ENCODE measurements around the gene ZFYVE16.

DNA sequence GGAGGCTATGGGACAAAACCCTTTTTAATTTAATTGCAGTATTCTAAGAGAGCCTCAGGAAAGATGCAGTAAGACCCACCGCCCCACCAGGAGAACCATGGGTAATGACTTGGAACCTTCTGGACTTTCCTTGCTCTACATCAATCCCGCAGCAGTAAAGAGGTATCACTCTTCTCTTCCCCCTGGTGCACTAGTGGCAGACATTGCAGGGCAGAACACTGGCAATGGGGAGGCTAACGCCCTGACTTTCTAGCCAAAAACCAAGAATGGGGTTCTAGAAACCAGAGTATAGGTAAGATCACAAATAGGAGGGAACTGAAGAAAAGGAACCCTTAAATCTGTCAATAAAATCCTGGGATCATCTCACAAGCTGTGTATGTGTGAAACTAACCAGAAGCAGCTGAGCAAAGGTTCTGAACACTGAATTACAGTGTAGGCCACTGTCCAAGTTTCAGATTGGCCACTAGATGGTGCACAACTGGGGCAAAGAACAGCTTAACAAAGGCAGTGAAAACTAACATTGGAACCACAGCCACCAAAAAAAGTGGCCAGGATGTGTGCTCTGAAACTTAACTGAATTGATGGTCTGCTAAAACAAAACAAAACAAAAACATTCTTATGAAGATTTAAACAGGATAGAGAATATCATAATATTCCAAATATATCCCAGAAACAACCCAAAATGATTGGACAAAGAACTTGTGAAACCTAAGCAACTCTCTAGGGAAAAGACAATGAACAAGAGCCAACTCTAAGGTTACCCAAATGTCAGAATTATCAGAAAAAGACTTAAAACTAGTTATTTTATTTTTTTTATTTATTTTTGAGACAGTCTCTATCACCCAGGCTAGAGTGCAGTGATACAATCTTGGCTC is 73.4 kb downstream of the ZFYVE16 start:
- TF ChIP-seq SMC3 (IDR thresholded peaks at IDR 0.05; ENCODE audit: borderline replicate concordance, low read length) (peak; percentile 71), FOXM1 (IDR thresholded peaks at IDR 0.05; ENCODE audit: low read depth, low read length) (no peak), POLR2AphosphoS5 (IDR thresholded peaks at IDR 0.05; ENCODE audit: low read length) (no peak), MYC (IDR thresholded peaks at IDR 0.05; ENCODE audit: insufficient read depth, insufficient read length, insufficient replicate concordance, low read length, severe bottlenecking) (no peak), POLR2A (IDR thresholded peaks at IDR 0.05; ENCODE audit: low read depth, low read length) (no peak), YBX1 (IDR thresholded peaks at IDR 0.05) (no peak), DPF2 (IDR thresholded peaks at IDR 0.05) (no peak), EZH2 (IDR thresholded peaks at IDR 0.05; ENCODE audit: borderline replicate concordance, control insufficient read depth, low read depth, low read length) (no peak)
- TF ChIP-seq, protein P1, sequence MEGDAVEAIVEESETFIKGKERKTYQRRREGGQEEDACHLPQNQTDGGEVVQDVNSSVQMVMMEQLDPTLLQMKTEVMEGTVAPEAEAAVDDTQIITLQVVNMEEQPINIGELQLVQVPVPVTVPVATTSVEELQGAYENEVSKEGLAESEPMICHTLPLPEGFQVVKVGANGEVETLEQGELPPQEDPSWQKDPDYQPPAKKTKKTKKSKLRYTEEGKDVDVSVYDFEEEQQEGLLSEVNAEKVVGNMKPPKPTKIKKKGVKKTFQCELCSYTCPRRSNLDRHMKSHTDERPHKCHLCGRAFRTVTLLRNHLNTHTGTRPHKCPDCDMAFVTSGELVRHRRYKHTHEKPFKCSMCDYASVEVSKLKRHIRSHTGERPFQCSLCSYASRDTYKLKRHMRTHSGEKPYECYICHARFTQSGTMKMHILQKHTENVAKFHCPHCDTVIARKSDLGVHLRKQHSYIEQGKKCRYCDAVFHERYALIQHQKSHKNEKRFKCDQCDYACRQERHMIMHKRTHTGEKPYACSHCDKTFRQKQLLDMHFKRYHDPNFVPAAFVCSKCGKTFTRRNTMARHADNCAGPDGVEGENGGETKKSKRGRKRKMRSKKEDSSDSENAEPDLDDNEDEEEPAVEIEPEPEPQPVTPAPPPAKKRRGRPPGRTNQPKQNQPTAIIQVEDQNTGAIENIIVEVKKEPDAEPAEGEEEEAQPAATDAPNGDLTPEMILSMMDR (IDR thresholded peaks at IDR 0.05 in 2 of 3, conservative IDR thresholded peaks at IDR 0.05 in 1 of 3; ENCODE audit: control insufficient read depth in 2 of 3, extremely low read depth in 1 of 3, insufficient read depth in 1 of 3, low read depth in 3 of 3, low read length in 3 of 3), result peak; percentile 69 to 86 (median 85)
- TF ChIP-seq, protein P2, sequence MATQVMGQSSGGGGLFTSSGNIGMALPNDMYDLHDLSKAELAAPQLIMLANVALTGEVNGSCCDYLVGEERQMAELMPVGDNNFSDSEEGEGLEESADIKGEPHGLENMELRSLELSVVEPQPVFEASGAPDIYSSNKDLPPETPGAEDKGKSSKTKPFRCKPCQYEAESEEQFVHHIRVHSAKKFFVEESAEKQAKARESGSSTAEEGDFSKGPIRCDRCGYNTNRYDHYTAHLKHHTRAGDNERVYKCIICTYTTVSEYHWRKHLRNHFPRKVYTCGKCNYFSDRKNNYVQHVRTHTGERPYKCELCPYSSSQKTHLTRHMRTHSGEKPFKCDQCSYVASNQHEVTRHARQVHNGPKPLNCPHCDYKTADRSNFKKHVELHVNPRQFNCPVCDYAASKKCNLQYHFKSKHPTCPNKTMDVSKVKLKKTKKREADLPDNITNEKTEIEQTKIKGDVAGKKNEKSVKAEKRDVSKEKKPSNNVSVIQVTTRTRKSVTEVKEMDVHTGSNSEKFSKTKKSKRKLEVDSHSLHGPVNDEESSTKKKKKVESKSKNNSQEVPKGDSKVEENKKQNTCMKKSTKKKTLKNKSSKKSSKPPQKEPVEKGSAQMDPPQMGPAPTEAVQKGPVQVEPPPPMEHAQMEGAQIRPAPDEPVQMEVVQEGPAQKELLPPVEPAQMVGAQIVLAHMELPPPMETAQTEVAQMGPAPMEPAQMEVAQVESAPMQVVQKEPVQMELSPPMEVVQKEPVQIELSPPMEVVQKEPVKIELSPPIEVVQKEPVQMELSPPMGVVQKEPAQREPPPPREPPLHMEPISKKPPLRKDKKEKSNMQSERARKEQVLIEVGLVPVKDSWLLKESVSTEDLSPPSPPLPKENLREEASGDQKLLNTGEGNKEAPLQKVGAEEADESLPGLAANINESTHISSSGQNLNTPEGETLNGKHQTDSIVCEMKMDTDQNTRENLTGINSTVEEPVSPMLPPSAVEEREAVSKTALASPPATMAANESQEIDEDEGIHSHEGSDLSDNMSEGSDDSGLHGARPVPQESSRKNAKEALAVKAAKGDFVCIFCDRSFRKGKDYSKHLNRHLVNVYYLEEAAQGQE (IDR thresholded peaks at IDR 0.05; ENCODE audit: low read depth, low read length), result no peak
